Activated naive CD4-positive, alpha-beta T cell treated with Interleukin-2 at 50 U/mL for 16 hours (primary cell): Measurements from ENCODE around the gene ADRA2B.
"Not testable (repeated sequence)": the region's sequence is repeated elsewhere in the genome, so short reads cannot be mapped to it uniquely, and the experiment has no call there.

Experiments used
- DNase-seq: peaks from one replicate; pipeline ENCODE4 v3.0.0-alpha.2; 2020

The ADRA2B gene

DNA sequence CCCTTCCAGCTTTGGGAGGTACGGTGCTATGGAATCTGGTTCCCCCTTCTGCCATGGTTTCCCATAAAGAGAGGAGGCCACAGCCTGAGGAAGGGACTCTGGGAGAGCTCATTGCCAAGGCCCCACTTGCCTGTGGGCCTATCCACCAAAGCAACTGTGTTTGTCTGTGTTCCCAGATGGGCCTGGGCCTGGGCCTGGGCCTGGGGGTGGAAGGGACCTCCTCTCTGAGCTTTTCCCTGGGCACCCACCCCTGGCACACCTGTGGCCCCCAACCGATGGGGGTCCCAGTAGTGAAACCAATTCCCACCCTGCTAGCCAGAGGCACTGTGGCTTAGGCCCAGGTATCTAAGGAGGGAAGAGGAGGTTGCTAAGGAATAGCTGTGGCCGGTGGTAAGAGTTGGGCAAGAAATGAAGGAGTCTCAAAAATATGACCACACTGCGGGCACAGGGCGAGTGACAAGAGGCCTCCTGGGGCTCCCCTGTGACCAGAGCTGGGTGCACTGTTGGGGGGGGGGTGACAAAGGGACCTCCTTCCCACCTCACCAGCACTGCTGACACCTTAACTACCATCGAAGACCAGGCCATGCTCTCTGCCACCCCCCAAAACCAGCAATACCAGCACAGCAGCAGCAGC lies 33.8 kb upstream of the ADRA2B start:
- no peak for DNase-seq

DNA sequence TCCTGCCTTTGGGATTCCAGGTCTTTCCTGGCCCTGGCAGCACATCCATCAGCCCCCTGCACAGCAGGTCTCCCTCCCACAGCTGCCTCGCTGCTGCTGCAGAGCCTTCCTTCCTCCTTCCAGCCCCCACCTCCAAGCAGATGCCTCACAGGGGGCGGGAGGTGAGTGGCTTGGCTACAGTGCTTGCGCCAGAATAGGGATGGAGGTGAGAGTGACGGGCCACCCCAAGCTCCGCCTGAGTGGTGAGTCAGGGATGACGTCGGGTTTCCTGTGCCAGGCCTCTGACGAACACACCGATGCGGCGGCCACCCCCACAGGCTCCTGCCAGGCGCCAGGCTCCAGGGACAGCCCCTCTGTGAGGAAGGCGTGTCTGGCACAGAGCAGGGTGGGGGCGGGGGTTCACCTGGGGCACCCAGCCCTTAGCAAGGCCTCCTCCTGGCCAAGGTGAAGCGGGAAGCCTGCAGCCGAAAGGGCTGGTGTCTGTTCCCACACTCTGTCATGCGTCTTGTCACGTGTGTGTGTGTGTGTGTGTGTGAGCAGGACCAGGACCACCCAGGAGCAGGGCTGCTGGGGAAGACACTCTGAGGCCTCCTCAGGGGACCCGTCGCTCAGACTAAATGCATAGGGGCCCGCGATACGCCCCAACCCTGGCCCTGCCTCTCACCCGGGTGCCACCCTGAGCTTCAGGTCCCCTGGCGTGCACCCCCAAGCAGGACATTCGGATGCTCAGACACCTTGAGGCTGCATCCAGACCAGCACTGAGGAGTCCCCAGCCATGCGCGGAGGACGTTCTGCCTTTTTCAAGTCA lies 32.2 kb upstream of the ADRA2B start:
- DNase-seq = peak; percentile 97

DNA sequence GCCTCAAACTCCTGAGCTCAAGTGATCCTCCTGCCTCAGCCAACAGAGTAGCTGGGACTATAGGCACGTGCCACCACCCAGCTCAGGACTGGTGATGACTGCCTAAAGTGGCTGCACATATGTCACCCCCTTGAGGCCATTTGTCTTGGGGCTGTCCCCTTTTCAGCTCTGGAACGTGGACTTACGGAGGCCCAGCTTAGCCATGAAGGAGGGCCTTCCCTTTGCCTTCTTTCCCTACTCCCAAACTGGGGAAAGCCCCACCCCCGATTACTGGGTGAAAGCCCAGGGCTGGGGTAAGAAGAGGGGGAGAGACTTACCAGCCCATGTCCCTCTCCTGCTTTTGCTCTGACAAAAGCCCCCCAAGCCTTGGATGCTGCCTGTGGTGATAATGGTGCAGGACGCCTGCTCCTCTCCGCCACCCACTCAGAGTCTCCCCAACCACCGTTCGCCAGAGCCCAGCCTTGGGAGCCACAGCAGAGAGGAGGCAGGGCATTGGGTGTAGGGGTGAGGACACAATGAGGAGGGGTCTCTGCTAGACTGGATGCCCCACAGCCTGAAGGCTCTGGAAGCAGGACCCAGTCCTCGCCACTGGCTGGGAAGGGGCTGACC lies 31.3 kb upstream of the ADRA2B start:
- DNase-seq = no peak

DNA sequence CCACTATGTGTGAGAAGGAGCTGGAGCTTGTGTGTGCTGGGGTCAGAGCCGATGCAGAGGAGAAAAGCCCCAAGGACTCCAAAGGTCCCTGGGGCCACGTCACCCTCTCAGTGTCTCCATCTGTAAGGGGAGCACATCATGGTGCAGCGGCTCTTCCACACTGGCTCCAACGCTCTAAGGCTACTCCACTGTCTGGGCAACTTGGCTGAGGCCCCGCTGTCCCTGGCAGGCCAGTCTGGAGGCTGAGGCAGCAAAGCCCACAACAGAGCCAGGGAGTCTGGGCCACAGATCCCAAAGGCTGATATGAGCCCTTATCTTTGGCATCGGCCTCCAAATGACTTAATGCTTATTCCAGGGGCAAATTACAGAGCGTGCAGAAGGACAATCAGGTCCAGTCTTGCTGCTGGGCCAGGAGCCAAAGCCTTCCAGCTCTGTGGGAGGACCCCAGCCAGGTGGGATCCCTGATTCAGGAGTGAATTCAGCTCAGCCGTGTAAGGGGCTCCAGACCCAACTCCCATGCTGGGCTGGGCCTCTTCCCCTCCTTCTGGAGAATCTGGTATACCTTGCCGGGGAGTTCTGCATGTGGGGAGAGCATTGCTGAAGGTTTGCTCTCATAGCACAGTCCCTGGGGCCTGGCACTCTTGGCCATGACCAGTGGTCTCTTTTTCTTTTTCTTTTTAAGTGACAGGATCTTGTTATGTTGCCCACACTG lies 30.7 kb upstream of the ADRA2B start:
- no peak for DNase-seq

DNA sequence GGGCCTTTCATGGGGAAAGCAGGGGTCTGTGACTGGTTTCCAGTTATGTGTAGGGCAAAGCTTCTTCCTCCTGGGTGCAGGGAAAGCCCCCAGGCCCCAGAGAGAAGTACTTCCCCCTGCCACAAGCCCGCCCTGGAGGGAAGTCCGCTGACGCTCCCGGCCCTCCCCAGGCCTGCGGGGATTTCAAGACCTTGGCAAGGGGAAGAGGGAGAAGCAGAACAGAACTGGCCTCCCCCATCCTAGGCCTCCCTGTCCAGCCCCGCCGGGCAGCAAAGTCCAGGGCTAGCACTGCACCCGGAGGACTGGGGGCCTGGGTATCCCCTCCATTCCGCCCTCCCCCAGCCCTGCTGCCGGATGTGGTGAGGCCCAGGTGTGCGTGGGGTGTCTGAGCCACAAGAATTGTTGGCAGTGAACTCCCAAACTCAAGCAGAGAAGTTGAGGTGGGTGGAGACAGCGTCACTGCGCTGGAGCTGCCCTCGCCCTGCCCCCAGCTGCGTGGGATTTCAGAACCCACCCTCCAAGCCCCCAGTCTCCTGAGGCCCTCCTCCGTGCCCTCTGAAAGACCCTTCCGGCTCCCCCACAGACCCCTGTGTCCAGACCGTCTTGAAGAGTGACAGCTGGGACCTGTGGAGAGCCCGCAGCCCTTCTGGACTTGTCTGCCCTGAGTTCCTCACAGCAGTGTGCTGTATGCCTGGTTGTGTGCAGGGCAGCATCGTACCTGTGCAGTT lies 29.9 kb upstream of the ADRA2B start:
- DNase-seq = peak; percentile 93

DNA sequence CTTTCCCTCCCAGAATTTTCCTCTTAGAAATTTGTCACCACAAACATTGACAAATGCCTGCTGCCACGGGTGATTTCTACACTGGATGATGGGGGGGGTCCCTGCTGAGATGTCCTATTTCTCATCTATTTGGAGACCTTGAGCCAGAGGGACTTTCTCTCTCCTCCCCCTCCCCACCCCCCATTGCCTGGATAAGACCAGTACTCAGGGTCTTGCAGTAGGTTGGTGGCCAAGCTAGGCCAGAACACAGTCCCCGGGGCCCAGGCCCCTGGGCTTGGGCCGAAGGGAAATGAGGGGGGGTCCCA lies 29.4 kb upstream of the ADRA2B start:
- DNase-seq = no peak

DNA sequence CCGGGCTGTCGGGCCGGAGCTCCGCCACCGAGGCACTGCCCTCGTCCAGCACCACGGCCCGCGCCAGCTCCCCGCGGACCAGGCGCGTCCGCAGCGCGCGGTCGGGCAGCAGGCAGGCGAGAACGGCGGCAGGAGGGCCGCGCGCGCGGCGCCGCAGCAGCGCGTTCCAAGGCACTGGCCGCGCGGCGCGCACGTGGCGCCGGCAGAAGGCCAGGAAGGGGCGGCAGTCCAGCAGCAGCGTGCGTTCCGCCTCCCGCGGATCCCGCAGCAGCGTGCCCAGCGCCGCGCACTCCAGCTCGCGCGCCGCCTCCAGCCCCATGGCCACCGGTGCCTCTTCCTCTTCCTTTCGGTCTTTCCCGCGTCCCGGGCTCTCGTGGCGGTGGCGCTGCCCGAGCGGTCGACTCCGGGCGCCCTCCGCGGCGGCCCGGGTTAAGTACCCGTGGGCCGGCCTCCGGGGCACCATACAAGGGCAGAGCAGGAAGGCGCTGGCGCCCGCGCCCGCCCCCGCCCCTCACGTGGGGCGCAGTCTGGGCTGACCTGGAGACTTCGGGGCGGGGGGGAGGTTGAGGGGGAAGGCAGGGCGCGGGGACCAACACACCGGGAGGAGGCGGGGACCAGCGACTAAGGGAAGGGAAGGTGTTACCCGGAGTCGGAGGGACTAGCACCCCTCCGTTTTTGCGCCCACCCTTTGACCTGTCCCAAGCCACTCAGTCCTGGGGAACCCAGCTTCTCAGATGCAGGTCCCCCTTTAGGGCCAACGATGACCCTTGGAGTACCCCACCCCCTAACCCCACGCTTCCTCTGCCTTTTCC lies 28.9 kb upstream of the ADRA2B start, which contains the start of gene DUSP2:
Gene DUSP2 (minus strand): TSS at position 405 of the 812 bp plus-strand sequence. CDS start 86 bp downstream, at position 319.
- peak; percentile 91 for DNase-seq

DNA sequence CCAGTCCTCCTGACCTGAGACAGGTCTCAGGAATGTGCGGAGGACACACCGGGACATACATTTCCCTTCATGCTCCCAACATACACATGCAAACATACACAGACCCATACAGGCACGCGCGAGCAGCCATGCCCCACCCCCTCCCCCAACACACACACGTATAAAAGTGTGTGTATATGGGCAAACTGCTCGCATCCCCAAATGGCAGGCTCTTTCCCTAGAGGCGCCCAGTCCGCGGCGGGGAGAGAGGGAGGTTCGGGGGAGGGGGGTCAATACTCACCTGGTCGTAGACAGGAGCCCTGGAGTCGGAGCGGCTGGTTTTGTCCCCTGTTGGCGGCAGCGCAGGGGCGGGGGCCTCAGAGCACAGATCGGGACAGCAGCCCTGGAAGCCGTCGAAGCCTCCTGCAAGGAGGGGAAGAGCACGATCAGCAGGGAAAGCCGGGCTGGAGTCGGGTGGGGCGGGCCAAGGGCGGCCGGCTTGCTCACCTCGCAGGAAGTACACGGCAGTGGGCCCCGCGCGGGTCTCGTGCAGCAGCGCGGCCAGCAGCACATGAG lies 28.2 kb upstream of the ADRA2B start:
- DNase-seq = peak; percentile 57

DNA sequence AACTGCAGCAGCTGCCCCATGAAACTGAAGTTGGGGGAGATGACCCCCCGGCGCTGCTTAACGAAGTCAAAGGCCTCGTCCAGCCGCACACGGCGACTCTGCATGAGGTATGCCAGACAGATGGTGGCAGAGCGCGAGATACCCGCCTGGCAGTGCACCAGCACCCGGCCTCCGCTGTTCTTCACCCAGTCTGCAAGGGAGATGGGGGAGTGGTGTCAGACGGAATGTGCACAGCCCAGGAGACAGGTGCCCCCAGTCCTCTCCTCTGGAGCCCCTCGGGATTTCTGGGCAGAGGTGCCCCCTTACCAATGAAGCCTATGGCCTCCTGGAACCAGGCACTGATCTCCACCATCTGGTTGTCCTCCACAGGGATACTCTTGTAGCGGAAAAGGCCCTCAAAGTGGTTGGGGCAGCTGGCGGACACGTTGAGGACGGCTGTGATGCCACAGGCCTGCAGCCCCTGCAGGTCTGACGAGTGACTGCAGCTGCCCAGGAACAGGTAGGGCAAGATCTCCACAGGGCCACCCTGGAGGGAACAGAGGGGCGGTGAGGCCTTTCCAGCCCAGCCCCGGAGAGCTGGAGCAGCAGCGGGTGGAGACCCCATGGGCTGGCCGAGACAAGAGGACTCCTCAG lies 27.6 kb upstream of the ADRA2B start:
- peak; percentile 48 for DNase-seq

DNA sequence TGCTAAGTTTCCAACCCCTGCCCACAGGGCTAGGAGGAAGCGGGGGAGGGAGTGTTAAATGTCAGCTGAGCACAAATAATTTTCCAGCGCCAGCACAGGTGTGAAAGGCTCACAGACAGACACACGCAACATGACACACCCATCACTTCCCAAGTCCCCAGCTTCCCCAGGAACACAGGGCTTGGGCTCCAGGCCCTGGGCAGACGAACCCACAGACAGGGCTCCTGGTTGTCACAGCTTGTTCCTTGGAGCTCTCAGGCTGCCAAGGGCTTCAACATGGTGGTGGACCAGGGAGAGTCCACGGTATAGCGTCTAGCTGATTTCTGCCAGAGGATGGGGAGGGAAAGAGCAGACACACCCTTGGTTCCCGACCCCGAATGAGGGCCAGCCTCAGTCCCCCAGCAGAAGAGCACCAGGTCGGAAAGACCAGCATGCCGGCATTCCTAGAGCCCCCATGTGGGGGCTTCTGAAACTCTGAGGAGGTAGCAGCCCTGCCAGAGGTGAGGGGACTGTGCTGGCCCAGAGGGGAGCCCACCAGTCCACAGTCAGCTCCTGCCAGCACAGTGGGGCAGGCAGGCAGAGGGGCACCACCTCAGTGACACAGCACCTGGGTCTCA lies 27.0 kb upstream of the ADRA2B start:
- peak; percentile 45 for DNase-seq

DNA sequence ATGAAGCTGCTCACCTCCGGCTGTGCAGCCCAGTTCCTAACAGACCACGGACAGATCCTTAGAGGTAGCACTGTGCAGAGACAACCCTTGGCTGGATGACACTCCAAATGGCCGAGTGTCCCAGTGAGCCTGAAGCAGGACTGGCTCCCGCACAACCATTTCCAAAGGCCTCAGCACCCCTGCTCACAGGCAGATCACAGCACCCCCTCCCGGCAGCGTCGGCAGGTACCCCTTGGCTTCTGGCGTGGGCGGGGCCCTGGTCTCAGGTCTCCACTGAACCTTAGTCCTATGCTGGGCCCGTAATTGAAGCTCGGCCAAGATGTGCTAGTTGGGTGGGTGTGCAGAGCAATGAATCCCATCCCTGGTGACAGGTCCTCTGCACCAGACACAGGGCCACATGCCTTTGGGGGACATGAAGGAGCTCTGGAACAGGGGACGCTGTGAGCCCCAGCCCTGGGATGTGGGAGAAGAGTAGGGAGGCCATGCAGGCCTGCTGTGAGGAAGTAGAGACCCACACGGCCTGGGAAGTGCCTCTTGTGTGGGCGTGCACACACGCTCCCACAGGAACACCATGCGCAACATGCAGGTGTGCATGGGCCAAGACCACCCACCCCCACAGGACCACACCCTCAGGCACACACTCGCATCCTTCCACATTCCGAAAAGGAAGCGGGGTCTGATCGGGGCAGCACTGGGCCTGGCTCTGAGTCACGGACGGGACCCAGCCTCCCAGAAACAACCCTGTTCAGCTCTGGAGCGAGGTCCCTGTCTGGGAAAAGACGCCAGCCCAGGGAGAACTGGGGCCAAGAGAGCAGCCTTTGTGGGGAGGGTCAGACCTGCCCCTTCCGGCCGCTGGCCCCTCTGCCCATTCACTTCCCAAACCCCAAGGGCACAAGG lies 26.1 kb upstream of the ADRA2B start:
- DNase-seq = peak; percentile 80

DNA sequence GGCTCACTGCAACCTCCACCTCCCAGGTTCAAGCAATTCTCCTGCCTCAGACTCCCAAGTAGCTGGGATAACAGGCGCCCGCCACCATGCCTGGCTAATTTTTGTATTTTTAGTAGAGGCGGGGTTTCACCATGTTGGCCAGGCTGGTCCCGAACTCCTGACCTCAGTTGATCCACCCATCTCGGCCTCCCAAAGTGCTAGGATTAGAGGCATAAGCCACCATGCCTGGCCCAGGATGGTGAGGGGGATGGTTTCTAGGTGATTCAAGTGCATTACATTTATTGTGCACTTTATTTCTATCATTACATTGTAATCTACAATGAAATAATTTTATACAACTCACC lies 25.2 kb upstream of the ADRA2B start:
- DNase-seq = not testable (repeated sequence)

DNA sequence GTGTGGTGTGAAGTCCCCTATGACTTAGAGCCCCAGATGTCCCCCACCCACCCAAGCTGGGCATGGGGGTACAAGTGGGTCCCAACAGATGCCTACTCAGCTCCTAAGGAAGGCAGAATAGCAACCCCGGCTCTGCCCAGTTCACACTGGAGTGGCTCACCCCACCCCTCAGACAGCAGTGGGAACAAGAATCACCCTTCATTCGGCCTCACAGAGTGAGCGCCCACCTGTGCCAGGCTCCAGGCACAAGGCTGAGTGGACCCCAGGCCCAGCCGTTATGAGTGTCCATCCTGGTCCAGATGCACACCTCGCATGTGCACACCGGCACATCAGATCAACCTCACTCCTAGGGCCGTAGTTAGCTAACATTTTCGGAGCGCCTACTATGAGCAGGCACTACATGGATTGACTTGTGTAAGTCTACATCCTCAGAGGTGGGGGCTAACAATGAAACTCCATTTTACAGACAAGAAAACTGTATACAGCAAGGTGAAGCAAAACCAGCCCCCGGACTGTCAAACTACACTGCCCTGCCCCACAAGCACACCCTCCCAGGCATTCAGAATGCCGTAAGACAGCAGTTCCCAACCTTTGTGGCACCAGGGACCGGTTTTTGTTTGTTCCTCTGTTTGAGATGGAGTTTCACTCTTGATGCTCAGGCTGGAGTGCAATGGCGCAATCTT lies 24.7 kb upstream of the ADRA2B start:
- no peak for DNase-seq

DNA sequence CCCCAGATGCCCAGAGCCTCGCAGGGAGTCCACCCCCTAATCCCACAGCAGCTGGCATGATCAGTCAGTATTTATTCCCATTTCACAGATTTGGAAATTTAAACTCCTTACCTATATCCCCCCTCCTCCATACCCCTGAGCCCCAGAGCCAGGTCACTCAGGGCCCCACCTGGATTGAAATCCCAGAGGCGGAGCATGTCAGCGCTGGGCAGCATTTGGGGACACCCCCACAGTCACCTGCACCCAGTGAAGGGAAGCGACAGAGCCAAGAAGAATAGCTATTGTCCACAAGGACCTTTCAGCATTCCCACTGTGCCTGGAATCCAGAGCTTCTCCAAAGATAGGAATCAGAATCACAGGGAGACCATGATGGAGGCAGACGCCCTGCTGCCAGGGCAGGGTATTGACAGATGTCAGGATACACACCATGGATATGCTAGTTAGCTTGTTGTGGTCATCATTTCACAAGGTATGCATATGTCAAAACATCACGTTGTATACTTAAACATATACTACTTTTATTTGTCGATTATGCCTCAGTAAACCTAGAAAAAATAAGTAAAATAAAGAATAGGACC lies 22.9 kb upstream of the ADRA2B start:
- DNase-seq = no peak

DNA sequence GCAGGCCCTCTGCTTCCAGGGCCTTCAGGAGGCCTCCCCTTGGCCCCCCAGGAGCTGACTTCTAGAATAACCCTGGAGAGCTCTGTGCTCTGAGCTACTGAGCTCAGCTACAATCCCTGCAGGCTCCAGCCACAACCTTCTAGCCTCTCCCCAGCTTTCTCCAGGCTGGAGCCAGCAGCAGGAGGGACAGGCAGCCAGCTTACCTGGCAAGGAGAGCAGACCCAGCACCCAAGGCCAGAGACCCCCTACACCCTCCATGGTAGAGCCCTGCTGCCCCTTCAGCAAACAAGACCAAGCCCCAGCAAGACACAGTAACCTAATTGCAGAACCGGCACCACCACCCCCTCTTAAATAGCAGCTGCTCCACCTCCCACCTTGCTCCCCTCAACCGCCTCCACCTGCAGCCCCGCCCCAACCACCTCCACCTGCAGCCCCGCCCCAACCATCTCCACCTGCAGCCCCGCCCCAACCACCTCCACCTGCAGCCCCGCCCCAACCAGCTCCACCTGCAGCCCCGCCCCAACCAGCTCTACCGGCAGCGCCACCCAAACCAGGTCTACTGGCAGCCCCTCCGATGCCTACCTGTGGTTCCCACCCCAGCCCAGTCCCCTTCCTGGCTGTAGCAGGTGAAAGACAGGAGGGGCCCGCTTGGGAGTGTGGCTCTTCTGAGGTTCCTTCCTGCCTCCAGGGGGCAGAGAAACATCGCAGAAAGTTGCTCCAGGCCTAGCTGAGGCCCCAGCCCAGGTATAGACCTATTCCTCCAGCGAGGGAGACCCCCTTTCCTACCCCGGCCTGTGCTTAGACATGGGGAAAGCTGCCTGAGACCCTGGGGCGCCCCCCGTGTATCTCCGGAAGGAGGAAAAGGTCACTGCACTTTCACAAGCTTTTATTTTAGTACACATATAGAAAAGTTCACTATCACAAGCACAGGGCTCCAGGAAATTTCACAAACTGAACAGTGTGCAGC lies 22.1 kb upstream of the ADRA2B start, which contains the start of gene ASTL:
Gene ASTL (minus strand): TSS at position 324 of the 967 bp plus-strand sequence. CDS start 66 bp downstream, at position 258.
- peak; percentile 65 for DNase-seq

DNA sequence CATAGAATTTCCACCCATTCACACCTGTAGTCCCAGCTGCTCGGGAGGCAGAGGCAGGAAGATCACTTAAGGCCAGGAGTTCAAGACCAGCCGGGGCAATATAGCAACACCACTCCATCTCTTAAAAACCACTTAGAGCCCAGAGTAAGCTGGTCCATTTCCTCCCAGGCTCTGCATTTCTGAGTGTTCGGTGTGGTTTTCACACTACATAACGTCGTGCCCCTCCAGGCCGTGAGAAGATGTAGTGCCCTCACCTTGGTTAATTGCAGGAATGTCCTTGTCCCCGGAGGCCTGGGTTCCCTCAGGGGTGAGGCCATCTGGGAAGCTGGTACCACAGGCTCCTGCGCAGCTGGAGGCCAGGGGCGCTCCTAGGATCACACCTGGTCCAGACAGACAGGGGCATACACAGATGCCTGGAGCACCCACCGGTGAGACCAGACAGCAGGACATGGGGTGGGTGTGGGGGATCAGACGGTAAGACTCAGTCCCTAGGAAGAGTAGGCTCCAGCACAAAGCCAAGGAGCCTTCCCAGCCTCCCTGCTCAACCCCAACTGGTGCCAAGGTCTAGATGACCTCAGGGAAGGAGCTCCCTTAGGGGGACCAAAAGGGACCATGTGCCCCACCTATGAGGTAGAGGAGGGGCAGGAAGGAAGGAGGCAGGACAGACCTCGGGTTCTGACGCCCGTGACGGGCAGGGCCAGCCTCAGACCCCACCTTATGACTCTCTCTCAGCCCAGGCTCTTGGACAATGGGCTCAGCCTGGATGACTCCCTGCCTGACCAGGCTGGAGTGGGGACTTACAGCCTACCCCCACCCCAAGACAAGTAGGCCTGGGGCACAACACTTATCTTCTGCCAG lies 21.2 kb upstream of the ADRA2B start:
- DNase-seq = no peak
